GM12878 (cell line): ENCODE measurements around the gene SPAG9. TPM values are rescaled to one million over a fixed set of nuclear protein-coding genes. Genes with fewer than 3 reads are reported as not detected.
A peak's percentile ranks its signal among the peaks of the same experiment; 100 is the strongest.

Source experiments
- CBFB ChIP-seq: IDR thresholded peaks from 2 replicates; pipeline ENCODE4 v1.6.1; 2016; ENCODE audit warnings: antibody characterized with exemption, low read depth
- DPF2 ChIP-seq: fragments of 450-650 bp; IDR thresholded peaks from 2 replicates; pipeline ENCODE4 v1.6.1; 2017; ENCODE audit warnings: mild to moderate bottlenecking
- FOXK2 ChIP-seq: fragments of 450-650 bp; IDR thresholded peaks from 2 replicates; pipeline ENCODE4 v1.6.1; 2017; ENCODE audit warnings: mild to moderate bottlenecking, moderate library complexity
- HCFC1 ChIP-seq: fragments of 150-350 bp; IDR thresholded peaks from 2 replicates; pipeline ENCODE4 v1.6.1; 2014; ENCODE audit warnings: low read length
- KAT2A ChIP-seq: conservative IDR thresholded peaks from 2 replicates; pipeline ENCODE4 v1.6.1; 2011; ENCODE audit warnings: low read depth, low read length; ENCODE audit not compliant: control insufficient read depth
- KLF5 ChIP-seq: fragments of 450-650 bp; IDR thresholded peaks from 2 replicates; pipeline ENCODE4 v1.6.1; 2014; ENCODE audit warnings: mild to moderate bottlenecking; ENCODE audit not compliant: partially characterized antibody
- LARP7 ChIP-seq: fragments of 450-650 bp; IDR thresholded peaks from 2 replicates; pipeline ENCODE4 v1.6.1; 2017; ENCODE audit warnings: mild to moderate bottlenecking
- MTA2 ChIP-seq: fragments of 450-650 bp; IDR thresholded peaks from 2 replicates; pipeline ENCODE4 v1.6.1; 2016; ENCODE audit warnings: low read depth, mild to moderate bottlenecking, moderate library complexity
- NBN ChIP-seq: fragments of 450-650 bp; IDR thresholded peaks from 2 replicates; pipeline ENCODE4 v1.6.1; 2016
- NFYB ChIP-seq: IDR thresholded peaks from 2 replicates; pipeline ENCODE4 v1.6.1; 2011; ENCODE audit warnings: low read depth, mild to moderate bottlenecking, low read length, improper control_type of control experiment, moderate library complexity; ENCODE audit not compliant: insufficient read depth
- NR2C1 ChIP-seq: fragments of 450-650 bp; IDR thresholded peaks from 2 replicates; pipeline ENCODE4 v1.6.1; 2017; ENCODE audit warnings: antibody characterized with exemption, mild to moderate bottlenecking, moderate library complexity
- NR2C2 ChIP-seq: IDR thresholded peaks from 2 replicates; pipeline ENCODE4 v1.6.1; 2011; ENCODE audit warnings: borderline replicate concordance, low read depth; ENCODE audit not compliant: control insufficient read depth, insufficient read length
- PAX5 ChIP-seq: IDR thresholded peaks from 2 replicates; pipeline ENCODE4 v1.6.1; 2011; ENCODE audit warnings: low read depth, low read length, borderline replicate concordance
- RCOR1 ChIP-seq: conservative IDR thresholded peaks from 2 replicates; pipeline ENCODE4 v1.6.1; 2012; ENCODE audit warnings: low read depth, low read length, improper control_type of control experiment
- RUNX3 ChIP-seq: IDR thresholded peaks from 2 replicates; pipeline ENCODE4 v1.6.1; 2012; ENCODE audit warnings: low read length, inconsistent platforms
- SMARCA5 ChIP-seq: fragments of 450-650 bp; IDR thresholded peaks from 2 replicates; pipeline ENCODE4 v1.6.1; 2017; ENCODE audit warnings: mild to moderate bottlenecking
- SP1 ChIP-seq: IDR thresholded peaks from one replicate; pipeline ENCODE4 v1.6.1; 2011; ENCODE audit warnings: low read depth, low read length
- SRF ChIP-seq, 2 experiments: IDR thresholded peaks; 2 replicates each; pipeline ENCODE4 v1.6.1; 2011; ENCODE audit warnings: low read depth in 2 of 2, low read length in 2 of 2, mild to moderate bottlenecking in 1 of 2, moderate library complexity in 1 of 2
- ZZZ3 ChIP-seq: IDR thresholded peaks from 2 replicates; pipeline ENCODE4 v1.6.1; 2011; ENCODE audit warnings: low read depth; ENCODE audit not compliant: control insufficient read depth, insufficient read length
- polyA plus RNA-seq, 11 experiments: library from polyadenylated mRNA; depleted of rRNA in 4 of 11; unstranded in 6 of 11; stranded (reverse) in 5 of 11; fragments of >200 nt; fragmentation: Nextera tagmentation in 4 of 11; fragmentation: Illumina TruSeq in 1 of 11; extraction: Ambion mirVana in 4 of 11; extraction: Trizol in 1 of 11; gene quantifications; 1 replicate in 1 of 11; 2 replicates in 10 of 11; pipeline versions ENCODE4 v1.2.1 to v1.2.3, GENCODE V29; 2011 to 2016; ENCODE audit warnings: inconsistent platforms in 2 of 11, missing spikeins in 2 of 11, low read depth in 1 of 11
- total RNA-seq, 4 experiments: library from RNA; depleted of rRNA in 3 of 4; stranded (reverse); fragments of >200 nt in 3 of 4; fragmentation: Illumina TruSeq in 1 of 4; extraction: Trizol in 1 of 4; gene quantifications; 2 replicates each; pipeline versions ENCODE4 v1.2.1 to v1.2.3, GENCODE V29; 2013 to 2021
- TF ChIP-seq, protein P1 (sequence below): fragments of 450-650 bp; IDR thresholded peaks from 2 replicates; pipeline ENCODE4 v1.6.1; 2017; ENCODE audit warnings: mild to moderate bottlenecking, low read depth, inconsistent platforms; ENCODE audit not compliant: poor library complexity, severe bottlenecking
- TF ChIP-seq, protein P2 (sequence below): IDR thresholded peaks from 2 replicates; pipeline ENCODE4 v1.6.1; 2012; ENCODE audit warnings: mild to moderate bottlenecking, low read depth, low read length
- TF ChIP-seq, protein P3 (sequence below): fragments of 150-350 bp; IDR thresholded peaks from 2 replicates; pipeline ENCODE4 v1.6.1; 2014; ENCODE audit warnings: mild to moderate bottlenecking, low read depth, low read length

Gene SPAG9
- total and polyA plus RNA-seq, 10 of the 15 experiments (the other 5 are each of a cell fraction or from before 2014, with no cell fraction given), result 6.6 to 42.0 (median 24.9) TPM

DNA sequence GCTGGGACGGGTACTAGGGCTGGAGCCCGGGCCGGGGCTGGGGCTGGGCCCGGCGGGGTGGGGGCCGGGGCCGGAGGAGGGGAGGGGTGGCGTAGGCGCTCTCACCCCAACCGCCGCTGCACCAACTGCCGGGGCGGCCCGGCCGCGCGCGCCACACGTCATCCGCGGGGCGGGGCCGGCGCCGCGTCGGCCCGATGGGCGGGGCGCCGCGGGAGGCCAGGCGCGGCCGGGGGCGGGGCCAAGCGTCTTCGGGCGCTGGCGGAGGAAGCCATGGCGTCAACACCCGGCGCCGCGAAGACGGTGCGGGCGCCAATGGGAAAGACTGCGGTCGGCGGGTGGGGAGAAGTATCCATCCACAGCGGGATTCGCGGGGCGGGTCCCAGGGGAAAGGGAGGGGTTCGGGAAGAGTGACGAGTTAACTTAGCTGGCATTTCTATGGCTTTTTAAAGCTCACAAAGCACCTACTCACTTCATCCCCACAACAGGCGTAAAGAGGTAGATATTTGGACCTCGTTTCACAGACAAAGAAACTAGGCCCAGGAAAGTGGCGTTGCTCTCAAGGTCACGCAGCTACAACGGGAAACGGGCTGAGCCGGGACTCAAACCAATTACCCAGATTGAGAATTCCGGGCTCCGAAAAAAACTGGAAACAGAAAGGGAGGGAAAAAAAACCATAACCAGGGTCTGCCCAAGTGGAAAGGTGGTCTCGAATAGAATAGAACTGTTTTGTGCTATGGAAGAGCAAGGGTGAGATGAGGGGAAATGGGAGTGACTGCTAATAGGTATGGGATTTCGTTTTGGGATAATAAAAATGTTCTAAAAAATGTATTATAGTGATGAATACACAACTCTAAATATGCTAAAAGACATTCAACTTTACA is at the start of gene SPAG9 (continued):
- TF ChIP-seq NR2C2 (no peak), KAT2A (no peak), CBFB (peak; percentile 79; the same call in 1 of the 2 replicates), HCFC1 (peak; percentile 43; the same call in 1 of the 2 replicates), ZZZ3 (no peak), DPF2 (no peak), MTA2 (peak; percentile 57; the same call in 1 of the 2 replicates), NR2C1 (peak; percentile 41; the same call in 1 of the 2 replicates), SP1 (peak; percentile 35), KLF5 (peak; percentile 39), PAX5 (no peak), RCOR1 (0 out of 2 replicates have a peak, but pooled peaks have one; percentile 19), RUNX3 (peak; percentile 91), FOXK2 (no peak), LARP7 (no peak), NBN (peak; percentile 77), SRF (IDR thresholded peaks at IDR 0.05; ENCODE audit: low read depth in 2 of 2, low read length in 2 of 2) (0 out of 4 replicates have a peak, but pooled peaks of 1 of the 2 experiments have one; percentile 45), SMARCA5 (no peak), NFYB (peak; percentile 20; the same call in 1 of the 2 replicates)
- TF ChIP-seq, protein P1, sequence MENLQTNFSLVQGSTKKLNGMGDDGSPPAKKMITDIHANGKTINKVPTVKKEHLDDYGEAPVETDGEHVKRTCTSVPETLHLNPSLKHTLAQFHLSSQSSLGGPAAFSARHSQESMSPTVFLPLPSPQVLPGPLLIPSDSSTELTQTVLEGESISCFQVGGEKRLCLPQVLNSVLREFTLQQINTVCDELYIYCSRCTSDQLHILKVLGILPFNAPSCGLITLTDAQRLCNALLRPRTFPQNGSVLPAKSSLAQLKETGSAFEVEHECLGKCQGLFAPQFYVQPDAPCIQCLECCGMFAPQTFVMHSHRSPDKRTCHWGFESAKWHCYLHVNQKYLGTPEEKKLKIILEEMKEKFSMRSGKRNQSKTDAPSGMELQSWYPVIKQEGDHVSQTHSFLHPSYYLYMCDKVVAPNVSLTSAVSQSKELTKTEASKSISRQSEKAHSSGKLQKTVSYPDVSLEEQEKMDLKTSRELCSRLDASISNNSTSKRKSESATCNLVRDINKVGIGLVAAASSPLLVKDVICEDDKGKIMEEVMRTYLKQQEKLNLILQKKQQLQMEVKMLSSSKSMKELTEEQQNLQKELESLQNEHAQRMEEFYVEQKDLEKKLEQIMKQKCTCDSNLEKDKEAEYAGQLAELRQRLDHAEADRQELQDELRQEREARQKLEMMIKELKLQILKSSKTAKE, result peak; percentile 31
- TF ChIP-seq, protein P2, sequence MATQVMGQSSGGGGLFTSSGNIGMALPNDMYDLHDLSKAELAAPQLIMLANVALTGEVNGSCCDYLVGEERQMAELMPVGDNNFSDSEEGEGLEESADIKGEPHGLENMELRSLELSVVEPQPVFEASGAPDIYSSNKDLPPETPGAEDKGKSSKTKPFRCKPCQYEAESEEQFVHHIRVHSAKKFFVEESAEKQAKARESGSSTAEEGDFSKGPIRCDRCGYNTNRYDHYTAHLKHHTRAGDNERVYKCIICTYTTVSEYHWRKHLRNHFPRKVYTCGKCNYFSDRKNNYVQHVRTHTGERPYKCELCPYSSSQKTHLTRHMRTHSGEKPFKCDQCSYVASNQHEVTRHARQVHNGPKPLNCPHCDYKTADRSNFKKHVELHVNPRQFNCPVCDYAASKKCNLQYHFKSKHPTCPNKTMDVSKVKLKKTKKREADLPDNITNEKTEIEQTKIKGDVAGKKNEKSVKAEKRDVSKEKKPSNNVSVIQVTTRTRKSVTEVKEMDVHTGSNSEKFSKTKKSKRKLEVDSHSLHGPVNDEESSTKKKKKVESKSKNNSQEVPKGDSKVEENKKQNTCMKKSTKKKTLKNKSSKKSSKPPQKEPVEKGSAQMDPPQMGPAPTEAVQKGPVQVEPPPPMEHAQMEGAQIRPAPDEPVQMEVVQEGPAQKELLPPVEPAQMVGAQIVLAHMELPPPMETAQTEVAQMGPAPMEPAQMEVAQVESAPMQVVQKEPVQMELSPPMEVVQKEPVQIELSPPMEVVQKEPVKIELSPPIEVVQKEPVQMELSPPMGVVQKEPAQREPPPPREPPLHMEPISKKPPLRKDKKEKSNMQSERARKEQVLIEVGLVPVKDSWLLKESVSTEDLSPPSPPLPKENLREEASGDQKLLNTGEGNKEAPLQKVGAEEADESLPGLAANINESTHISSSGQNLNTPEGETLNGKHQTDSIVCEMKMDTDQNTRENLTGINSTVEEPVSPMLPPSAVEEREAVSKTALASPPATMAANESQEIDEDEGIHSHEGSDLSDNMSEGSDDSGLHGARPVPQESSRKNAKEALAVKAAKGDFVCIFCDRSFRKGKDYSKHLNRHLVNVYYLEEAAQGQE, result no peak
- TF ChIP-seq, protein P3, sequence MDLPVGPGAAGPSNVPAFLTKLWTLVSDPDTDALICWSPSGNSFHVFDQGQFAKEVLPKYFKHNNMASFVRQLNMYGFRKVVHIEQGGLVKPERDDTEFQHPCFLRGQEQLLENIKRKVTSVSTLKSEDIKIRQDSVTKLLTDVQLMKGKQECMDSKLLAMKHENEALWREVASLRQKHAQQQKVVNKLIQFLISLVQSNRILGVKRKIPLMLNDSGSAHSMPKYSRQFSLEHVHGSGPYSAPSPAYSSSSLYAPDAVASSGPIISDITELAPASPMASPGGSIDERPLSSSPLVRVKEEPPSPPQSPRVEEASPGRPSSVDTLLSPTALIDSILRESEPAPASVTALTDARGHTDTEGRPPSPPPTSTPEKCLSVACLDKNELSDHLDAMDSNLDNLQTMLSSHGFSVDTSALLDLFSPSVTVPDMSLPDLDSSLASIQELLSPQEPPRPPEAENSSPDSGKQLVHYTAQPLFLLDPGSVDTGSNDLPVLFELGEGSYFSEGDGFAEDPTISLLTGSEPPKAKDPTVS, result no peak
